ENCODE results near the gene HRH1. TPM values are rescaled to one million over a fixed set of nuclear protein-coding genes. Genes with fewer than 3 reads are reported as not detected.

HRH1 gene
- total RNA-seq, 1 experiment from 2014 or later = 4.6 TPM

- Histone ChIP-seq H3K27ac (ENCODE audit: low read length) (no peak overlapping the region), H3K9me3 (ENCODE audit: control insufficient read depth, insufficient read depth, low read depth, low read length) (no peaks in the 10 kb centered on the region), H3K4me3 (ENCODE audit: low read depth in 2 of 2, low read length in 2 of 2) (no peak overlapping the region), H3K36me3 (ENCODE audit: control insufficient read depth, insufficient read depth, low read length) (no peaks in the 10 kb centered on the region), H3K4me1 (ENCODE audit: control insufficient read depth, insufficient read depth, low read length) (peaks cover 12% of the 10 kb centered on the region), H3K27me3 (ENCODE audit: control insufficient read depth, insufficient read depth, low read length) (no peaks in the 10 kb centered on the region)
- TF ChIP-seq CTCF (IDR thresholded peaks at IDR 0.05) = no peak
- no peak for TF ChIP-seq SIN3A (IDR thresholded peaks at IDR 0.05; ENCODE audit: borderline replicate concordance, insufficient read depth, low read depth, low read length)
- TF ChIP-seq, protein P1, sequence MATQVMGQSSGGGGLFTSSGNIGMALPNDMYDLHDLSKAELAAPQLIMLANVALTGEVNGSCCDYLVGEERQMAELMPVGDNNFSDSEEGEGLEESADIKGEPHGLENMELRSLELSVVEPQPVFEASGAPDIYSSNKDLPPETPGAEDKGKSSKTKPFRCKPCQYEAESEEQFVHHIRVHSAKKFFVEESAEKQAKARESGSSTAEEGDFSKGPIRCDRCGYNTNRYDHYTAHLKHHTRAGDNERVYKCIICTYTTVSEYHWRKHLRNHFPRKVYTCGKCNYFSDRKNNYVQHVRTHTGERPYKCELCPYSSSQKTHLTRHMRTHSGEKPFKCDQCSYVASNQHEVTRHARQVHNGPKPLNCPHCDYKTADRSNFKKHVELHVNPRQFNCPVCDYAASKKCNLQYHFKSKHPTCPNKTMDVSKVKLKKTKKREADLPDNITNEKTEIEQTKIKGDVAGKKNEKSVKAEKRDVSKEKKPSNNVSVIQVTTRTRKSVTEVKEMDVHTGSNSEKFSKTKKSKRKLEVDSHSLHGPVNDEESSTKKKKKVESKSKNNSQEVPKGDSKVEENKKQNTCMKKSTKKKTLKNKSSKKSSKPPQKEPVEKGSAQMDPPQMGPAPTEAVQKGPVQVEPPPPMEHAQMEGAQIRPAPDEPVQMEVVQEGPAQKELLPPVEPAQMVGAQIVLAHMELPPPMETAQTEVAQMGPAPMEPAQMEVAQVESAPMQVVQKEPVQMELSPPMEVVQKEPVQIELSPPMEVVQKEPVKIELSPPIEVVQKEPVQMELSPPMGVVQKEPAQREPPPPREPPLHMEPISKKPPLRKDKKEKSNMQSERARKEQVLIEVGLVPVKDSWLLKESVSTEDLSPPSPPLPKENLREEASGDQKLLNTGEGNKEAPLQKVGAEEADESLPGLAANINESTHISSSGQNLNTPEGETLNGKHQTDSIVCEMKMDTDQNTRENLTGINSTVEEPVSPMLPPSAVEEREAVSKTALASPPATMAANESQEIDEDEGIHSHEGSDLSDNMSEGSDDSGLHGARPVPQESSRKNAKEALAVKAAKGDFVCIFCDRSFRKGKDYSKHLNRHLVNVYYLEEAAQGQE (IDR thresholded peaks at IDR 0.05; ENCODE audit: insufficient read depth in 1 of 2, low read depth in 2 of 2, low read length in 1 of 2) = no peak
- no peak for TF ChIP-seq TCF7L2 (IDR thresholded peaks at IDR 0.05; ENCODE audit: low read depth, low read length)
- no peak for TF ChIP-seq POLR2AphosphoS5 (IDR thresholded peaks at IDR 0.05; ENCODE audit: low read depth, low read length)
- DNase-seq (ENCODE audit: low read depth, low spot score) = no peak
- ChIA-PET POLR2A (no interaction called here), CTCF (no interaction called here)
- ATAC-seq = no peak
- intact Hi-C loops (cut with micrococcal nuclease; ENCODE audit: unreplicated experiment) = no loop called here
- in situ Hi-C loops (cut with HindIII; ENCODE audit: low pct_unique_long_range_greater_than_20kb, low sequenced_read_pairs) = no loop called here
- no TSS peak for BruUV-seq (replicated peaks)
Observed at GRCh38 chr3:11186771-11187191, 32.5 kb downstream of the HRH1 start.

- BruUV-seq (replicated peaks) = no TSS peak
- H3K9me3 ChIP-seq (ENCODE audit: control insufficient read depth, insufficient read depth, low read depth, low read length) = no peaks in the 10 kb centered on the region; the same call in 1 of the 2 replicates
- no peaks in the 10 kb centered on the region for H3K27me3 ChIP-seq (ENCODE audit: control insufficient read depth, insufficient read depth, low read length)
- DNase-seq (ENCODE audit: low read depth, low spot score) (no peak), ATAC-seq (no peak)
- H3K36me3 ChIP-seq (ENCODE audit: control insufficient read depth, insufficient read depth, low read length) = no peaks in the 10 kb centered on the region
- in situ Hi-C loops (cut with HindIII; ENCODE audit: low pct_unique_long_range_greater_than_20kb, low sequenced_read_pairs) (no loop called here), intact Hi-C loops (cut with micrococcal nuclease; ENCODE audit: unreplicated experiment) (no loop called here)
- peak overlapping the region; percentile 29; the same call in 1 of the 2 replicates for H3K27ac ChIP-seq (ENCODE audit: low read length)
- TF ChIP-seq CTCF (IDR thresholded peaks at IDR 0.05) = no peak
- no peak overlapping the region for H3K4me3 ChIP-seq (ENCODE audit: low read depth in 2 of 2, low read length in 2 of 2)
- ChIA-PET CTCF (no interaction called here), POLR2A (no interaction called here)
- peaks cover 12% of the 10 kb centered on the region for H3K4me1 ChIP-seq (ENCODE audit: control insufficient read depth, insufficient read depth, low read length)
Observed at GRCh38 chr3:11187681-11188080, 33.4 kb downstream of the HRH1 start.

Data from Panc1 (cell line).